Measurements from ENCODE around the gene PANK3. TPM values are rescaled to one million over a fixed set of nuclear protein-coding genes. Genes with fewer than 3 reads are reported as not detected.

The PANK3 gene
- total RNA-seq, 1 experiment from 2014 or later: 26.6 TPM

DNA sequence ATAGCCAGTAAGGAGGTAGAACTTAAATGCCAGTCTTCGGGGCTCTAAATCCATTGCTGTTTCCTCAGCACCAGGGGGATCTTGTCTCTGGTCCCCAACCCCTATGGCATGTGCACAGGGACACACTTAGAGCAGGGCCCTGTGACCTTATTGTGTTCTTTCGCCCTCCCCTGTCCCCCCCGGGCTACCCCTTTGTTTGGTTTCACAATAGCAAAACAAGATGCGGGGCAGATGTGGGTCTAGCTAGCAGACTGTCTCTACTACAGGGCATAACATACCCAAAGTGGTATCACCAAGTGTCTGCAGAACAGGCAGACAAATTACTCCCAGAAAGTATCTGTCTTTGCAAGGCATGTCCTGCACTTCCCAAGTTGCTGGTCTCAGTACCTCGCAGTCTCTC lies 48.0 kb downstream of the PANK3 start:
- Histone ChIP-seq H3K36me3 (no peaks in the 10 kb centered on the region), H3K4me3 (no peak overlapping the region), H3K27me3 (no peaks in the 10 kb centered on the region), H3K9me3 (no peaks in the 10 kb centered on the region; the same call in 1 of the 2 replicates)
- no peak for DNase-seq

DNA sequence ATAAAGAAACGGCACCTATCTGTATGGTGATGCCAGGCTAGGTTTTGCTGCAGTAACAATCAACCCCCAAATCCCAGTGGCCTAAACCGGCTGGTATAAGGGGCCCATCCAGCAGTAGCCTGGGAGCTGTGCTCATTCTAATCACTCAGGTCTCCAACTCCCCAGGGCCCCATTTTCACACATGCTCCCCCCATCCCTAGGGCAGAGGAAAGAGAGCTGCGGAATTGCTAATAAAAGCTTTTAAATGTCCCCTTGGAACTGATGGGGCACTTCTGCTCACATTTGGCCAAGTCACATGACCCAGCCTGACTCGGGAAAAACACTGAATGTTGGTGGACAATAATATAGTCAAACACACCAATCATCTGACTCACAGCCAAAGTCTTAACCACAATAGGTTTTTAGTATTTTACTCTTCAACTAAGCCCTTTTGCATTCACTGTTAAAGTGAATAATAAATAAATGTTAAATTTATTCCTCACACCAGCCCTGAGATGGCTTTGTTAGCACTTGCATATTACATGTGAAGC lies 48.5 kb downstream of the PANK3 start:
- Histone ChIP-seq H3K36me3 (no peaks in the 10 kb centered on the region), H3K4me3 (no peak overlapping the region), H3K27me3 (no peaks in the 10 kb centered on the region), H3K9me3 (no peaks in the 10 kb centered on the region; the same call in 1 of the 2 replicates)
- DNase-seq: no peak

DNA sequence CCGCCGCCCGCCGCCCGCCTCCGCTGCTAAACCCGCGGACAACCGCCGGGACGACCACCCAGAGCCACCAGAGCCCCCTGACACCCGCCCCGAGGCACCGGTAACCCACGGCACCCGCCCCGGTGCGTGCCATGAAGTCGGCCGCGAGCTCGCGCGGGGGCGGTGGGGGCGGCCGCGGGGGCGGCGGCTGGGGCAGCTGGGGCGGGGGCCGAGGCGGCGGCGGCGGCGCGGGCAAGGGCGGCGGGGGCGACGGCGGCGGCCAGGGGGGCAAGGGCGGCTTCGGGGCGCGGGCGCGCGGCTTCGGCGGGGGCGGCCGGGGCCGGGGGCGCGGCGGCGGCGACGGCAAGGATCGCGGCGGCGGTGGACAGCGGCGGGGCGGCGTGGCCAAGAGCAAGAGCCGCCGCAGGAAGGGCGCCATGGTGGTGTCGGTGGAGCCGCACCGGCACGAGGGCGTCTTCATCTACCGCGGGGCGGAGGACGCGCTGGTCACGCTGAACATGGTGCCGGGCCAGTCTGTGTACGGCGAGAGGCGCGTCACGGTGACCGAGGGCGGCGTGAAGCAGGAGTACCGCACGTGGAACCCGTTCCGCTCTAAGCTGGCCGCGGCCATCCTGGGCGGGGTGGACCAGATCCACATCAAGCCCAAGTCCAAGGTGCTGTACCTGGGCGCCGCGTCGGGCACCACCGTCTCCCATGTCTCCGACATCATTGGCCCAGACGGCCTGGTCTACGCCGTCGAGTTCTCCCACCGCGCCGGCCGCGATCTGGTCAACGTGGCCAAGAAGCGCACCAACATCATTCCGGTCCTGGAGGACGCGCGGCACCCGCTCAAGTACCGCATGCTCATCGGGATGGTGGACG lies 49.6 kb downstream of the PANK3 start:
- no peak for DNase-seq
- Histone ChIP-seq H3K27me3 (no peaks in the 10 kb centered on the region), H3K4me3 (peak overlapping the region; percentile 46; the same call in 1 of the 2 replicates), H3K9me3 (no peaks in the 10 kb centered on the region; the same call in 1 of the 2 replicates), H3K36me3 (no peaks in the 10 kb centered on the region)

DNA sequence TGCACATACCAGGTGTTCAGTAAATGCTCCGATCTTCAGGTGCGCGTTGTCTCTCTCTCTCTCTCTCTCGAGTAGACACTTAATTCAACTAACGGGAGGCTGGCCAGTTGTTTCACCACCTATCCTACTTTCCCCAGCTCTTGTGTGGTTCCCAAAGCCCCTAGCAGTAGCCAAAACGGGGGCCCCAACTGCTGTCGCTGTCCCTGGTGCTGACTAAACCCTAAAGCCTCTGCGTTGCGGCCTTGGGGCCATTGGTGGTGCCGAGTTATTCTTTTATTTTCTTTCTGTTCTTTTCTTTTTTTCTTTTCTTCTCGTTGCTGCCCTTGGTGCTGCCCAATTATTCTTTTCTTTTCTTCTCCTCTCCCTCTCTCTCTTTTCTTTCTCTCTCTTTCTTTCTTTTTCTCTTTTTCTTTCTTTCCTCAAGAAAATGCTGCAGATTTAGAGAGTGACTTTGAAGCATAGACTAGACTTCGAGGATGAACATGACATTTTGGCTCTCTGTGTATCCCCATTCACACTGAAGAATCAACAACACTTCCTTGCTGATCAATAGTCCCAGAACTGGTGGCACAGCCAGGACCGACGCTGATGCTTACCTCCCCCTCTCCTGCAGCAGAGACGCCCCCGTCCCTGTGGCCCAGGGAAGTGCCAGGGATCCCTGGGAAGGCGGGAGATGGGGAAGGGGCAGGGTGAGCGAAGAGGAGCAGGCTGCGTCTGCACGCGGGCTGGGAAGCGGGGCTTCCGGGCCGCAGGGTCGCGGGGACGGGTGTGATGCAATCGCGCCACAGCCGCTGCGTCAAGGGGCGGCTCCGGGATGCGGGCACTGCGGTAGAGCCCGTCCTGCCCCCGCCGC lies 50.4 kb downstream of the PANK3 start, which contains the start of gene FBLL1:
TSS of gene FBLL1 (plus strand) at position 785 of the 853 bp plus-strand sequence. CDS start 200 bp downstream, outside the sequence.
- Histone ChIP-seq H3K4me3 (peak within 1 kb of the TSS; percentile 46), H3K36me3 (no peaks in the 10 kb centered on the region), H3K27me3 (no peaks in the 10 kb centered on the region), H3K9me3 (no peaks in the 10 kb centered on the region; the same call in 1 of the 2 replicates)
- peak; percentile 43 for DNase-seq

DNA sequence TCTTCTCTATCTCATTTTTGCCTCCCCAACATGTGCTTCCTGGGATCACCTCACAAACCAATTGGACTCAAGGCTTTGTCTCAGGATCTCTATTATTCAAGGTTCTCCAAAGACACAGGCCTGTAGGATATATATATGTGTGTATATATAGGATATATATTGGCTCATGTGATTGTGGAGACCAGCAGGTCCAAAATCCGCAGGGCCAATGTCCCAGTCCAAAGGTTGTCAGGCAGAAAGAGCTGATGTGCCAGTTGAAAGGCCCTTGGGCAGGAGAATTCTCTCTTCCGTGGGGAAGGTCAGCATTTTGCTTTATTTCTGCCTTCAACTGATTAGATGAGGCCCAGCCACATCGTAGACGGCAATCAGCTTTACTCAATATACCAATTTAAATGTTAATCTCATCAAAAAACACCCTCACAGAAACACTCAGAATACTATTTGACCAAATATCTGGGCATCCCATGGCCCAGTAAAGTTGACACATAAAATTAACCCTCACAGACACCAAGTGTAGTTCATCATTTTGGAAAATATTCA lies 51.3 kb downstream of the PANK3 start:
- no peak for DNase-seq
- Histone ChIP-seq H3K27me3 (no peaks in the 10 kb centered on the region), H3K9me3 (no peaks in the 10 kb centered on the region; the same call in 1 of the 2 replicates), H3K36me3 (no peaks in the 10 kb centered on the region), H3K4me3 (no peak overlapping the region)

DNA sequence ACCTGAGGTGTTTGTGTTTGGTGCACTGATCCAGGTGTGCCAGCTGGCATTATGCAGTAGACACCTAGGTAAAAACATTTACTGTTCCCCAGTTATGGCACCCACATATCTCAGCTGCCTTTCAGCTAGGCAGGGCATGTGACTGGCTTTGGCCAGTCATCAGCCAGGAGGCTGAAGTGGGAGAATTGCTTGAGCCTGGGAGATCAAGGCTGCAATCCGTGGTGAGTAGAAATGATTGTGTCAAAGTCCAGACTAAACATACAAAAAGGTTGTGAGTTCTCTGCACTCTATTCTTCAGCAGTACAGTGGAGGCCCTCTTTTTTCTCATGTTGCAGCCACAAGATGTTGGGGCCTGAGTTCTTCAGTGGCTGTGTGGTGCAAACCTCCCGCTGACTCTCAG lies 53.3 kb downstream of the PANK3 start:
- Histone ChIP-seq H3K27me3 (no peaks in the 10 kb centered on the region), H3K36me3 (peaks cover 12% of the 10 kb centered on the region), H3K4me3 (no peak overlapping the region), H3K9me3 (no peaks in the 10 kb centered on the region; the same call in 1 of the 2 replicates)
- no peak for DNase-seq

DNA sequence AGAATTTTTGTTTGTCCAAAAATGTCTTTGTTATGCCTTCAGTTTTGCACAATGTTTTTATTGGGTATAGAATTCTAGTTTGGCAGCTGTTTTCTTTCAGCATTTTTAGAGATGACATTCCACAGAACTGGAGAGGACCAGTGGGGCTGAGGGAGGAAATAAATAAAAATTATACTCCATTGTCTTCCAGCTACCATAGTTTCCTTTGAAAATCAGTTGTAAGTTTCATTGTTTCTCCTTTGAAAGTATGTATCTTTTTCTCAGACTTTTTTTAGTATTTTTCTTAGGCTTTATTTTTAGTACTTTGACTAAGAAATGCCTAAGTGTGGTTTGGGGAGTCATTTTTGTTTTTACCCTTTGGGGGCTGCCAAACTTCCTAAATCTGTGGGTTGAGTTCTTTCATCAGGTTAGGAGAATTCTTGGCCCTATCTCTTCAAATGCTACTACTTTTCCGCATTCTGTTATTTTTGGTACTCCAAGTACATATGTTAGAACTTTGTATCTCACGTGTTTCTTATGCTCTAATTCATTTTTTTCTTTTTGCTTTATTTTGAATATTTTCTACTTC lies 65.2 kb downstream of the PANK3 start:
- Histone ChIP-seq H3K4me3 (no peak overlapping the region), H3K27me3 (no peaks in the 10 kb centered on the region), H3K36me3 (peaks cover 98% of the 10 kb centered on the region), H3K9me3 (peaks cover 22% of the 10 kb centered on the region)
- no peak for DNase-seq

DNA sequence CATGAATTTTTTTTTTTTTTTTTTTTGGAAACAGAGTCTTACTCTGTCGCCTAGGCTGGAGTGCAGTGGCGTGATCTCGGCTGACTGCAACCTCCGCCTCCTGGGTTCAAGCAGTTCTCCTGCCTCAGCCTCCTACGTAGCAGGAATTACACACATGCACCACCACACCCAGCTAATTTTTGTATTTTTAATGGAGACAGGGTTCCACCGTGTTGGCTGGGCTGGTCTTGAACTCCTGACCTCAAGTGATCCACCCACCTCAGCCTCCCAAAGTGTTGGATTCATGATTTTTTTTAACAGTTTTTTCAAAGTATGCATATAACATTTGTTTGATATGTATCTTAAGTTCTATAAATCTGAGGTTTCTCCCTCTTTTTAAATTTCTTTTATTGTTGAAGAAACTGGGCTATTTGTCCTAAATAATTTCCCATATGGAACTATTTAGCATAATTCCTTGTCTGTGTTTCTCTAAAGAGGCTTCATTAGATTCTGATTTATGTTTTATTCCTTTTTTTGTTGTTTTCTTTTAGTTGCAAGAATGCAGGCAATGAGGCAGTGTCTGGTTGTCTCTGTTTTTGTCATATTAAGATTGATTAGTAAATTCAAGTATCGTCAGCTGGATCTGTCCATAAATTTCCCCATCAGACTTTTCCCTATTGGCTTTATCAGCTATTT lies 76.5 kb downstream of the PANK3 start:
- H3K27me3 ChIP-seq: no peaks in the 10 kb centered on the region; the same call in 1 of the 2 replicates
- no peak overlapping the region for H3K4me3 ChIP-seq
- peaks cover 85% of the 10 kb centered on the region for H3K36me3 ChIP-seq
- DNase-seq: no peak
- H3K9me3 ChIP-seq: no peaks in the 10 kb centered on the region

Other genes with a start within 250 kb of the PANK3 start
- gene RARS1, start 92.9 kb downstream of the PANK3 start, total RNA-seq (2014; rRNA removed; shearing (Covaris generic); ENCODE audit: low replicate concordance): 351 and 483 TPM in 2 replicates
- gene FBLL1, start 50.1 kb downstream of the PANK3 start, total RNA-seq (2014; rRNA removed; shearing (Covaris generic); ENCODE audit: low replicate concordance): 0.53 TPM in 1 of 2 replicates, not detected in the other